HFF-Myc (cell line): ENCODE measurements around the gene HDAC5.
"Not testable (repeated sequence)": the region's sequence is repeated elsewhere in the genome, so short reads cannot be mapped to it uniquely, and the experiment has no call there.

Source experiments
- DNase-seq: peaks from one replicate; pipeline ENCODE4 v3.0.0-alpha.2; 2011; ENCODE audit warnings: low read depth; ENCODE audit errors: extremely low read depth
- H3K4me3 ChIP-seq: replicated peaks from 2 replicates; pipeline ENCODE4 v1.5.1; 2011; ENCODE audit warnings: low read depth, mild to moderate bottlenecking, control low read depth, low read length
- TF ChIP-seq, protein P1 (sequence below): IDR thresholded peaks from 2 replicates; pipeline ENCODE4 v1.5.1; 2012; ENCODE audit warnings: mild to moderate bottlenecking, low read depth, low read length, control low read depth; ENCODE audit errors: missing control alignments

Gene HDAC5

DNA sequence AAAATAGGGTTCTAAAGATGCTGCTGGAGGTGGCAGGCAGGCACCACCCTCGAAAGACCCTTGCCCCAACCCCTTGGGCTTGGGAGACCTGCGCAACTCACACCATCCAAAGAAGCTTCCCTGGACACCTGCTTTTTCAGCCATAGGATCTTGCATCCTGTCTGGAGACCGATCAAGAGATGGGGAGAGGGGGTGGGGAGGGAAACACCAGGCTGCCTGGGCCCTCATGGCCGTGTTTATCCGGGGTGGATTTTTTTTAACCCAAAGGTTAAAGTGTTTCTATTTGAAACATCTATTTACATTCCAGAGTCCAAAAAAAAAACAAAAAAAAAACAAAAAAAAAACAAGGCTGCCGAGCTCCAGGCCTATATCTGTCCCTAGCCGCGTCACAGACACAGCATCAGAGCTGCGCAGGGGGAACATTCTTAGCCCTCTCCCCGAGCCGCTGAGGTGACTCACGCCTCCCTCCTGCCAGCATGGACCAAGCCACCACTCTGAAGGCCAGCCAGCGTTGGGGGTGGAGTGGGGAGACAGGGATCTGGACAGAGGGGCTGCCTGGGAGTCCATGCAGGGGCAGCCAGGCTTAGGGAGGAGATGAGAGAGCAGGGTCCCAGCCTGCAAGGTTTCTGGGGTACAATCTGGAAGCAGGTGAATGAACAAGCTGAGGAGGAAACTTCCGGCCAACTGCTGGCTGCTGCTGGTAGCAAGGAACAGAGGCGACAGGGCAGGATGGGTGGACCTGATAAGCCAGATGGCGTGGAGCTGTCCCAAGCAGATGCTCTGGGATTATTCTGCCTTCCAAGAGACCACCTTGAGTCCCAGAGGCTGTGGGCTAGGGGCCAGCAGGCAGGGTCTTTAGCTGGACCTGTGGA is 14.8 kb downstream of the HDAC5 start:
- TF ChIP-seq, protein P1, sequence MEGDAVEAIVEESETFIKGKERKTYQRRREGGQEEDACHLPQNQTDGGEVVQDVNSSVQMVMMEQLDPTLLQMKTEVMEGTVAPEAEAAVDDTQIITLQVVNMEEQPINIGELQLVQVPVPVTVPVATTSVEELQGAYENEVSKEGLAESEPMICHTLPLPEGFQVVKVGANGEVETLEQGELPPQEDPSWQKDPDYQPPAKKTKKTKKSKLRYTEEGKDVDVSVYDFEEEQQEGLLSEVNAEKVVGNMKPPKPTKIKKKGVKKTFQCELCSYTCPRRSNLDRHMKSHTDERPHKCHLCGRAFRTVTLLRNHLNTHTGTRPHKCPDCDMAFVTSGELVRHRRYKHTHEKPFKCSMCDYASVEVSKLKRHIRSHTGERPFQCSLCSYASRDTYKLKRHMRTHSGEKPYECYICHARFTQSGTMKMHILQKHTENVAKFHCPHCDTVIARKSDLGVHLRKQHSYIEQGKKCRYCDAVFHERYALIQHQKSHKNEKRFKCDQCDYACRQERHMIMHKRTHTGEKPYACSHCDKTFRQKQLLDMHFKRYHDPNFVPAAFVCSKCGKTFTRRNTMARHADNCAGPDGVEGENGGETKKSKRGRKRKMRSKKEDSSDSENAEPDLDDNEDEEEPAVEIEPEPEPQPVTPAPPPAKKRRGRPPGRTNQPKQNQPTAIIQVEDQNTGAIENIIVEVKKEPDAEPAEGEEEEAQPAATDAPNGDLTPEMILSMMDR: no peak
- peak; percentile 87 for DNase-seq
- H3K4me3 ChIP-seq: 0 out of 2 replicates have a peak overlapping the region, but pooled peaks have one; percentile 2

DNA sequence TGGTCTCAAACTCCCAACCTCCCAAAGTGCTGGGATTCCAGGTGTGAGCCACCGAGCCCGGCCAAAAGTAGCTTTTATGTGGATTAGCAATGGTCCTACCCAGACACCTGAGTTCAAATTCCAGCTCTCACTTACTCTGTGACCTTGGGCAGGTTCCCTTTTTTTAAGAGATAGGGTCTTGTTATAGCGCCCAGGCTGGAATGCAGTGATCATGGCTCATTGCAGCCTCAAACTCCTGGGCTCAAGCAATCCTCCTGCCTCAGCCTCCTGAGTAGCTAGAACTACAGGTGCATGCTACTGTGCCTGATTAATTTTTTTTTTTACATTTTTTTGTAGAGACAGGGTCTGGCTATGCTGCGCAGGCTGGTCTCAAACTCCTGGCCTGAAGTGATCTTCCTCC is 16.6 kb downstream of the HDAC5 start:
- H3K4me3 ChIP-seq: no peak overlapping the region
- DNase-seq: no peak
- TF ChIP-seq, protein P1: no peak

DNA sequence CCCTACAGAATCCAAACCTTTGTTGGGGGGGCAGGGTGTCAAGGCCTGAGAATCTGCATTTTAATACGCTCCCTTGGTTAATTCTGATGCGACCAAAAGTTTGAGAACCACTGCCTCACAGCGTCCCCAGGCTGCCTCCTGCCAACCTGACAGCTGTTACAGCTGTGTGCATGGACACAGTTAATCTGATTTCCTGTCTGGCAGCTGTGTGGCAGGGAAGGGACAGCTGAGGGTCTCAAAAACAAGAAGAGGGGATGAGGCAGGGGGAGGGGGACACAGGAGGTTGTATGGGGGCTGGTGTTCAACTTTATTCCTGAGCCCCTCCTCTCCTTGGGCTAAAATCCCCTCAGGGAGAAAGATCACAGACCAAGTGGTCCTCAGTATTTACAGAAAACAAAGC is 17.5 kb downstream of the HDAC5 start:
- DNase-seq: no peak
- H3K4me3 ChIP-seq: no peak overlapping the region
- TF ChIP-seq, protein P1: no peak

DNA sequence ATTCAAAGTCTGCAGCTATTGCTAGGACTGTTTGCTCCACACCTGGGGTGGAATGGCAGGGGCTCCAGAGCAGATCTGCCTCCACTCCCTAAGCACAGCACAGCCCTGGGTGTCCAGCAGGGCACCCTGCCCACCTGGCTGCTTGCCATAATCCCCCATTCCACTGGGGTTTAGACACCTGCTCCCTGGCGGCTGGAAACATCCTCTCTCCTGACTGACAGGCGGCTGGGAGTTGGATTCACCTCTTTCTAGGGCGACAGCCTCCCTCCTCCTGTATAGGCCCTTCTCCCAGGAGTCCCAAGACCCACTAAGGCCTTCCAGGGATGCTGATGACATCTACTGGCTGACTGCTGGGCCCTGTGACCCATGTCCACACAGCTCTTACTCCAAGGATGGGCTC is 18.0 kb downstream of the HDAC5 start:
- no peak overlapping the region for H3K4me3 ChIP-seq
- TF ChIP-seq, protein P1: no peak
- no peak for DNase-seq

DNA sequence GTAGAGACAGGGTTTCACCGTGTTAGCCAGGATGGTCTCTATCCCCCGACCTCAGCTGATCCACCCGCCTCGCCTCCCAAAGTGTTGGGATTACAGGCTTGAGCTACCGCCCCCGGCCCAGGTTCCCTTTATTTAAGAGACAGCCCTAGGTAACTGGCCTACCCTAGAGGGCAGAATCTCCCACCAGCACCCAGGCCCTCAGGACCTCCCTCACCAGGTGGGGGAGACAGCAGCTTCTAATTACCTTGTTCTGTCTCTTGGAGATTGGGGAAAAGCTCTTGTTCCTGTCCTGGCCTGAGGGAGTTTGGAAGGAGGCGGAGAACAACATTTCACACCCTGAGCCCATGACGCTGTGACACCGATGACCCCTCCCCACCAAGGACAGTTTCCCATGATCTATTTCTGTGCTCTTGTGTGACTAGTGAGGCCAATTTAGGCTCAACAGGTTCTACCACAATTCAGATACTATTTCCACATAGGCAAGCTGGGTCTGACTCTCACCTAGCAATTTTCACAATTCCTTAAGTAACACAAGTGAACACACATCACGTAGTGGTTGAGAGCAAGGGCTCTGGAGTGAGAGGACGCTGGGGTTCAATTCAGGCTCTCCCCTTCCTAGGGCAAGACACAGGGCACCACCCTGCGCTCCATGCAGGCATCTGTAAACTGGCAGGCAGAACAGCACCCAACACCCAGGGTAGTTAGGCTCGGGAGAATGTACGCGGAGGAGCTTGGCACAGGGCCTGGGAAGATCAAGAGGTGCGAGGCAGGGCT is 20.4 kb downstream of the HDAC5 start:
- TF ChIP-seq, protein P1: no peak
- H3K4me3 ChIP-seq: no peak overlapping the region
- DNase-seq: no peak

DNA sequence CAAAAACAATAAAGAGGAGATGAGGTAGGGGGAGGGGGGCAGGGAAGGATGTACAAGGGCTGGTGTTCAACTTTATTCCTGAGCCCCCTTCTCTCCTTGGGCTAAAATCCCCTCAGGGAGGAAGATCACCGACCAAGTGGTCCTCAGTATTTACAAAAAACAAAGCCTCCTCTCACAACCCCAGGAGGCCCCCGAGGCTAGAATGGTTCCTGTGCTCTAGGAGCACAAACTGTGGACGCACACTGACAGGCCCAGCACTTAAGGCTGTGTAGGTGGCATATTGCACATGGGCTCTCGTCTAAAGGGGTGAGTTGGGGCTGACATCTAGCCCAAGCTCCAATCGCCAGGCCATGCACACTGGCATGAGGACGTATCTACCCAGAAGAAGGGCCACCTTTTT is 21.6 kb downstream of the HDAC5 start:
- DNase-seq, H3K4me3 ChIP-seq: not testable (repeated sequence)
